ENCODE measurements around the gene HYAL3. TPM values are rescaled to one million over a fixed set of nuclear protein-coding genes. Genes with fewer than 3 reads are reported as not detected.
A peak's percentile ranks its signal among the peaks of the same experiment; 100 is the strongest.

Gene HYAL3
- total and polyA plus RNA-seq, 2 donors (not counting 1 experiment from before 2014, with no cell fraction given): 3.7 to 4.2 TPM

- peak within 1 kb of the TSS; percentile 94 to 96 for H3K27ac ChIP-seq (ENCODE audit: low read length in 2 of 2)
- H3K4me3 Mint-ChIP-seq: peak within 1 kb of the TSS; percentile 87
- H3K4me1 ChIP-seq (ENCODE audit: control insufficient read depth in 2 of 2, insufficient read depth in 2 of 2, low read length in 2 of 2): peaks cover 29 to 56% of the 10 kb centered on the region in 2 donors
- no peak for DNase-seq
- CTCF ChIA-PET: interaction anchor here (0.6 to 3.1 kb wide), 7 partner anchors 14 to 220 kb away, joined by 3 to 28 read pairs (median 6); partner anchors contain the start of genes HYAL3 and NAA80
- peak within 1 kb of the TSS; percentile 99 for H2AFZ ChIP-seq (ENCODE audit: insufficient read depth, low read depth, low read length, poor library complexity, severe bottlenecking)
- TF ChIP-seq EZH2 (IDR thresholded peaks at IDR 0.05; ENCODE audit: borderline replicate concordance, insufficient read depth, low read depth, low read length, poor library complexity, severe bottlenecking) (no peak), CTCF (IDR thresholded peaks at IDR 0.05) (no peak)
- WGBS (ENCODE audit: insufficient coverage): 85% methylated on average over 24 of the region's 31 CpGs
- H3K4me2 ChIP-seq (replicated peaks; ENCODE audit: low read depth, low read length, poor library complexity, severe bottlenecking): peak within 1 kb of the TSS; percentile 95
- intact Hi-C loops (cut with micrococcal nuclease): loop anchor here (5.0 kb wide), 1 partner anchor 85 kb away; the partner anchor contains the start of gene GNAI2
- H3K4me1 Mint-ChIP-seq: peaks cover 49% of the 10 kb centered on the region
- no peaks in the 10 kb centered on the region for H3K27me3 ChIP-seq (replicated peaks in 1 of 4; ENCODE audit: control extremely low read depth in 1 of 4, control insufficient read depth in 3 of 4, insufficient read depth in 4 of 4, low read length in 3 of 4)
- peaks cover 7% of the 10 kb centered on the region for H4K20me1 ChIP-seq (ENCODE audit: control insufficient read depth, insufficient read depth, low read length, poor library complexity, severe bottlenecking)
- peak within 1 kb of the TSS; percentile 64 to 95 (median 74) for H3K4me3 ChIP-seq (ENCODE audit: control extremely low read depth in 1 of 5, extremely low read depth in 1 of 5, insufficient read depth in 1 of 5, low read depth in 2 of 5, low read length in 4 of 5)
- peak within 1 kb of the TSS; percentile 97 for H3K27ac Mint-ChIP-seq
- H3K27me3 Mint-ChIP-seq: no peaks in the 10 kb centered on the region
- H3K36me3 ChIP-seq (replicated peaks in 1 of 2; ENCODE audit: control extremely low read depth in 1 of 2, control insufficient read depth in 1 of 2, extremely low read depth in 1 of 2, insufficient read depth in 2 of 2, low read length in 1 of 2): peaks cover 0 to 20% of the 10 kb centered on the region in 2 experiments
- POLR2A ChIA-PET: interaction anchor here (2.3 to 2.9 kb wide), 2 partner anchors 14 to 23 kb away, joined by 16 to 24 read pairs; partner anchors contain the start of genes HYAL3 and NAA80
- ATAC-seq (ENCODE audit: low read depth): no peak
- no peaks in the 10 kb centered on the region for H3K9me3 Mint-ChIP-seq (ENCODE audit: insufficient read depth)
- H3K9me3 ChIP-seq (ENCODE audit: control extremely low read depth in 1 of 3, control insufficient read depth in 2 of 3, insufficient read depth in 1 of 3, low read length in 2 of 3): peaks cover 0 to 3% (median 0%) of the 10 kb centered on the region in 3 donors
- H3K9ac ChIP-seq (ENCODE audit: low read length): peak within 1 kb of the TSS; percentile 96
- peaks cover 17% of the 10 kb centered on the region for H3K79me2 ChIP-seq (ENCODE audit: control insufficient read depth, insufficient read depth, low read length)
Measured at GRCh38 chr3:50322386-50323091, 23.3 kb upstream of the HYAL3 start, which contains the start of gene HYAL2. HYAL2 (minus strand) TSS chr3:50322745; CDS start chr3:50320489, 2,256 bp downstream.

- WGBS (ENCODE audit: insufficient coverage): 56% methylated on average over 14 of the region's 14 CpGs
- Histone ChIP-seq H3K27me3 (replicated peaks in 1 of 4; ENCODE audit: control extremely low read depth in 1 of 4, control insufficient read depth in 3 of 4, insufficient read depth in 4 of 4, low read length in 3 of 4) (no peaks in the 10 kb centered on the region), H3K4me2 (replicated peaks; ENCODE audit: low read depth, low read length, poor library complexity, severe bottlenecking) (peak overlapping the region; percentile 95), H2AFZ (ENCODE audit: insufficient read depth, low read depth, low read length, poor library complexity, severe bottlenecking) (peak overlapping the region; percentile 99), H3K27ac (ENCODE audit: low read length in 2 of 2) (peak overlapping the region; percentile 94 to 96), H3K36me3 (replicated peaks in 1 of 2; ENCODE audit: control extremely low read depth in 1 of 2, control insufficient read depth in 1 of 2, extremely low read depth in 1 of 2, insufficient read depth in 2 of 2, low read length in 1 of 2) (peaks cover 0 to 21% of the 10 kb centered on the region in 2 experiments), H4K20me1 (ENCODE audit: control insufficient read depth, insufficient read depth, low read length, poor library complexity, severe bottlenecking) (peaks cover 2% of the 10 kb centered on the region), H3K9ac (ENCODE audit: low read length) (peak overlapping the region; percentile 96), H3K4me1 (ENCODE audit: control insufficient read depth in 2 of 2, insufficient read depth in 2 of 2, low read length in 2 of 2) (peaks cover 24 to 56% of the 10 kb centered on the region in 2 donors), H3K4me3 (ENCODE audit: control extremely low read depth in 1 of 5, extremely low read depth in 1 of 5, insufficient read depth in 1 of 5, low read depth in 2 of 5, low read length in 4 of 5) (peak overlapping the region in 4 of 5 experiments; percentile 65 to 95 (median 77)), H3K79me2 (ENCODE audit: control insufficient read depth, insufficient read depth, low read length) (peaks cover 12% of the 10 kb centered on the region), H3K9me3 (ENCODE audit: control extremely low read depth in 1 of 3, control insufficient read depth in 2 of 3, insufficient read depth in 1 of 3, low read length in 2 of 3) (peaks cover 0 to 3% (median 0%) of the 10 kb centered on the region in 3 donors)
- Mint-ChIP-seq H3K4me1 (peaks cover 47% of the 10 kb centered on the region), H3K27ac (peak overlapping the region; percentile 80), H3K4me3 (peak overlapping the region; percentile 87), H3K9me3 (ENCODE audit: insufficient read depth) (no peaks in the 10 kb centered on the region), H3K27me3 (no peaks in the 10 kb centered on the region)
- POLR2A ChIA-PET: interaction anchor here (1.0 to 2.3 kb wide), 2 partner anchors 15 to 23 kb away, joined by 16 to 24 read pairs; partner anchors contain the start of genes HYAL3 and NAA80
- TF ChIP-seq CTCF (IDR thresholded peaks at IDR 0.05) (no peak), EZH2 (IDR thresholded peaks at IDR 0.05; ENCODE audit: borderline replicate concordance, insufficient read depth, low read depth, low read length, poor library complexity, severe bottlenecking) (no peak)
- CTCF ChIA-PET: interaction anchor here (0.6 to 2.4 kb wide), 9 partner anchors 15 to 234 kb away, joined by 3 to 9 read pairs (median 4); partner anchors contain the start of genes CYB561D2, HYAL3, IFRD2 and NAA80
- intact Hi-C loops (cut with micrococcal nuclease): loop anchor here (5.0 kb wide), 1 partner anchor 85 kb away; the partner anchor contains the start of gene GNAI2
- ATAC-seq (ENCODE audit: low read depth): no peak
- no peak for DNase-seq
Measured at GRCh38 chr3:50322115-50322385, 22.8 kb upstream of the HYAL3 start.

Measured in B cell (primary cell).